ENCODE results near the gene CBFB. TPM values are rescaled to one million over a fixed set of nuclear protein-coding genes. Genes with fewer than 3 reads are reported as not detected.

The CBFB gene
- total and polyA plus RNA-seq, 10 donors: 22.7 to 80.4 (median 58.4) TPM

DNA sequence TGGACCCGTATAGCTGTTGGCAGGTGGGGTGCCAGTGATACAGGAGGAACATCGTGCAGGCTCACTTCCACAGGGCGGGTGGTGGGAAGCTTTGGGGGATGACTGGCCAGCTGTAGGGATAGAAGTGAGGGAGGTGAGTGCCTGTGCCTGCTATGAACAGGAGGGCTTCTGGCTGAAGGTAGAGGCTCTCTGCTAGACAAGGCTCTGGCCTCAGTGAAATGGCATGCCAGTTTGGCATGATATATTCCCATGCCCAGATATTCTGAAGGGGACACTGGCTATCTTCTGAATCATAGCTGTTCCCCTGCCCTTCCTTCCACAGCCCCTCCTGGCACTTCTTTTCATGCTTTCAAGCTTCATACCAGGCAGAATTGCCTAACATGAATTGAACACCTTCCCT, 99.9 kb downstream of the CBFB start:
- WGBS, 5 donors: 85 to 97% (median 94%) methylated on average over 3 of the region's 3 CpGs
- H3K4me3 ChIP-seq: no peak overlapping the region
- H3K27me3 ChIP-seq (replicated peaks in 1 of 7): no peaks in the 10 kb centered on the region
- TF ChIP-seq, protein P1, sequence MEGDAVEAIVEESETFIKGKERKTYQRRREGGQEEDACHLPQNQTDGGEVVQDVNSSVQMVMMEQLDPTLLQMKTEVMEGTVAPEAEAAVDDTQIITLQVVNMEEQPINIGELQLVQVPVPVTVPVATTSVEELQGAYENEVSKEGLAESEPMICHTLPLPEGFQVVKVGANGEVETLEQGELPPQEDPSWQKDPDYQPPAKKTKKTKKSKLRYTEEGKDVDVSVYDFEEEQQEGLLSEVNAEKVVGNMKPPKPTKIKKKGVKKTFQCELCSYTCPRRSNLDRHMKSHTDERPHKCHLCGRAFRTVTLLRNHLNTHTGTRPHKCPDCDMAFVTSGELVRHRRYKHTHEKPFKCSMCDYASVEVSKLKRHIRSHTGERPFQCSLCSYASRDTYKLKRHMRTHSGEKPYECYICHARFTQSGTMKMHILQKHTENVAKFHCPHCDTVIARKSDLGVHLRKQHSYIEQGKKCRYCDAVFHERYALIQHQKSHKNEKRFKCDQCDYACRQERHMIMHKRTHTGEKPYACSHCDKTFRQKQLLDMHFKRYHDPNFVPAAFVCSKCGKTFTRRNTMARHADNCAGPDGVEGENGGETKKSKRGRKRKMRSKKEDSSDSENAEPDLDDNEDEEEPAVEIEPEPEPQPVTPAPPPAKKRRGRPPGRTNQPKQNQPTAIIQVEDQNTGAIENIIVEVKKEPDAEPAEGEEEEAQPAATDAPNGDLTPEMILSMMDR (IDR thresholded peaks at IDR 0.05 in 8 of 11, conservative IDR thresholded peaks at IDR 0.05 in 3 of 11): no peak
- no peak for TF ChIP-seq POLR2AphosphoS5 (IDR thresholded peaks at IDR 0.05)
- no peak for TF ChIP-seq POLR2A (IDR thresholded peaks at IDR 0.05)
- no peak overlapping the region for H3K27ac ChIP-seq
- peak; percentile 49 for DNase-seq
- peaks cover 0 to 100% (median 47%) of the 10 kb centered on the region in 6 donors for H3K36me3 ChIP-seq
- intact Hi-C loops (cut with DNase I; ENCODE audit: low total_unique reads): no loop called here
- no peaks in the 10 kb centered on the region for H3K9me3 ChIP-seq
- H3K4me1 ChIP-seq: no peaks in the 10 kb centered on the region

DNA sequence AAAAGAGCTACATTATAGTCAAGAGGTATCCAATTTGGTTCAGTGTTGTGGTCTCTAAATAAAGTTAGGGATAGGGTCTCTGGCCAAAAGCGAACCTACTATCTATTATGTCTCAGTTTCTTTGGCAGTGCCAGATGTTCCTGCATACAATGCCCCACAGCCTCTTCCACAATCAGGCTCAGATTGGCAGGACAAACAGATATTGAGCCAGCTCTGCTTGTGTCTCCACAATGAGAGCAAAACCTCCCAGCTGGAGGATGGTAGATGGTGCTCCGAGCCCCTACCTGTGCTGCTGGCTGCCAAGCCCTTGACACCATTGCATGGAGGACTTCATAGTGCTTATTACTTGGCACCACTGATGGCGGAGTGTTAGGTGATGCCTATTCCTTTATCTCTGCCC, 100.5 kb downstream of the CBFB start:
- TF ChIP-seq POLR2A (IDR thresholded peaks at IDR 0.05) (no peak), POLR2AphosphoS5 (IDR thresholded peaks at IDR 0.05) (no peak)
- TF ChIP-seq, protein P1 (IDR thresholded peaks at IDR 0.05 in 8 of 11, conservative IDR thresholded peaks at IDR 0.05 in 3 of 11): no peak
- Histone ChIP-seq H3K4me3 (no peak overlapping the region), H3K27ac (no peak overlapping the region), H3K9me3 (no peaks in the 10 kb centered on the region), H3K4me1 (no peaks in the 10 kb centered on the region), H3K36me3 (peaks cover 0 to 100% (median 50%) of the 10 kb centered on the region in 6 donors), H3K27me3 (replicated peaks in 1 of 7) (no peaks in the 10 kb centered on the region)
- peak; percentile 18 for DNase-seq
- intact Hi-C loops (cut with DNase I; ENCODE audit: low total_unique reads): no loop called here
- WGBS, 5 donors: 95 to 99% (median 98%) methylated on average over 3 of the region's 3 CpGs

DNA sequence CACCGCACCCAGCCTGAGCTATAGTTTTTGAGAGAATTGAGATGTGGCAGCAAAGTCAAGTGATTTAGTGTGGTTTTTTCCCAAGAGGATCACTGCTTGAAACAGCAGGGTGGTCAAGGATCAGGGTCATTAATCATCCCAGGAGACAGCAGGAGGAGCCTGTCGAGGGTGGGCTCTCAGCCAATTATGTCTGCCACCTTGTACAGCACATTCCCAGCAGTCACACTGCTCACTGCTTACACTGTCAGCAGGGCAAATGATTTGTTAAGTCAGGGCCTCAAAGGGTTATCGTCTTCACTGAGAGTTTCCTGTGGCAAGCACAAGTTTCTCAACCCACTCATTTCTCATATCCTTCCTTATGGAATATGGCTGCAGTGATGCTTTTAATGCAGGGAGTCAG, 108.7 kb downstream of the CBFB start:
- no peak for TF ChIP-seq POLR2A (IDR thresholded peaks at IDR 0.05)
- TF ChIP-seq POLR2AphosphoS5 (IDR thresholded peaks at IDR 0.05): no peak
- TF ChIP-seq, protein P1 (IDR thresholded peaks at IDR 0.05 in 8 of 11, conservative IDR thresholded peaks at IDR 0.05 in 3 of 11): no peak
- WGBS, 5 donors: 43 to 64% (median 60%) methylated on average over 3 of the region's 3 CpGs

DNA sequence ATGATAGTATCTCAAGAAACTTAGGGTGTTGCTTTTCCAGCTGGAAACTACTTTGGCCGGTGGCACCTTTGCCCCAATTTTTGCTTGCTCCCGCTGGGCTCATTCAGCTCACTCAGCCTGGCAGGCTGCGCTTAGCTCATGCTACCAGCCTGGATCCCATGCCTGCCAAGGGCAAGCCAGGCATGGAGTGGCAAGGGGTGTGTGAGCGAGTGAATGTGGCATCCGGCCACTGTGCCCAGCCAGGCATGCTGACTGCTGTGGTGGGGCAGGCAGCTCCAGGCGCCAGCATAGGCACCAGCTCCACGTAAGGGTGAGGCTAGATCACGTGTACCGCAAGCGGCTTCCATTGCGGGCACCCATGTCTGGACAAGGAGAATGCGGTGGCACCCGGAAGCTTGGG, 112.4 kb downstream of the CBFB start:
- intact Hi-C loops (cut with DNase I; ENCODE audit: low total_unique reads): no loop called here
- Histone ChIP-seq H3K27me3 (replicated peaks in 1 of 7) (no peaks in the 10 kb centered on the region), H3K9me3 (no peaks in the 10 kb centered on the region), H3K4me3 (no peak overlapping the region), H3K4me1 (no peaks in the 10 kb centered on the region), H3K36me3 (peaks cover 0 to 100% (median 94%) of the 10 kb centered on the region in 6 donors), H3K27ac (no peak overlapping the region)
- DNase-seq: peak; percentile 53
- 97 to 100% (median 99%) methylated on average over 1 to 13 of the region's 13 CpGs for WGBS, 5 donors
- TF ChIP-seq POLR2A (IDR thresholded peaks at IDR 0.05) (no peak), POLR2AphosphoS5 (IDR thresholded peaks at IDR 0.05) (peak in 1 of 3 donors; percentile 46)

More for the DNA sequence above, 108.7 kb downstream of the CBFB start:
- no peaks in the 10 kb centered on the region for H3K4me1 ChIP-seq
- intact Hi-C loops (cut with DNase I; ENCODE audit: low total_unique reads): no loop called here
- no peak overlapping the region for H3K27ac ChIP-seq
- DNase-seq: no peak
- no peaks in the 10 kb centered on the region for H3K9me3 ChIP-seq
- peaks cover 0 to 100% (median 90%) of the 10 kb centered on the region in 6 donors for H3K36me3 ChIP-seq
- no peak overlapping the region for H3K4me3 ChIP-seq
- H3K27me3 ChIP-seq (replicated peaks in 1 of 7): no peaks in the 10 kb centered on the region

DNA sequence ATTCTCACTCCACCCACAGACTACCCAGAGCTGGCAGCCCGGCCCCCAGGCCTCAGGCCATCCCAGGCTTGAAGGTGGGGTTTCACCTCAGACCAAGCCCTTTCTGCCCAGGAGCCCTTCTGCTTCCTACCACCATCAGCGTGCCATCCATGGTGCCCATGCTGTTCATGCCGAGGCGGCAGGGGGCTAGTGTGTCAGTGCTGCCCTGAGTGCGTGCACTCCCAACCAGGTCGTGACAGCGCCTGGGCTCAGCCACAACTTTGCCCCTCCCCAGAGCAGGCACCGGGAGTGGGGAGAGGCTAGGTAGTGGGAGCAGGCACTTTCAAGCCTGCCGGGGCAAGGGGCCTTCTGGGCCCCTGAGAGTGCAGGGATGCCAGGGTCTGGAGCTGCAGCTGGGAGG, 113.4 kb downstream of the CBFB start:
- DNase-seq: peak; percentile 49
- H3K9me3 ChIP-seq: no peaks in the 10 kb centered on the region
- H3K4me1 ChIP-seq: no peaks in the 10 kb centered on the region
- TF ChIP-seq POLR2AphosphoS5 (IDR thresholded peaks at IDR 0.05) (peak in 1 of 3 donors; percentile 54), POLR2A (IDR thresholded peaks at IDR 0.05) (no peak)
- TF ChIP-seq, protein P1 (IDR thresholded peaks at IDR 0.05 in 8 of 11, conservative IDR thresholded peaks at IDR 0.05 in 3 of 11): no peak
- peaks cover 0 to 100% (median 94%) of the 10 kb centered on the region in 6 donors for H3K36me3 ChIP-seq
- H3K27me3 ChIP-seq (replicated peaks in 1 of 7): no peaks in the 10 kb centered on the region
- intact Hi-C loops (cut with DNase I; ENCODE audit: low total_unique reads): no loop called here
- WGBS, 5 donors: 92 to 96% (median 94%) methylated on average over 6 to 9 of the region's 9 CpGs
- H3K4me3 ChIP-seq: no peak overlapping the region
- no peak overlapping the region for H3K27ac ChIP-seq
